Neural cell (in vitro differentiated cells): ENCODE data around the gene TAL1. TPM values are rescaled to one million over a fixed set of nuclear protein-coding genes. Genes with fewer than 3 reads are reported as not detected.

Source experiments
- H2AFZ ChIP-seq: fragments of 200-600, 300-800 bp; sonication (generic), shearing (Covaris generic); 2 replicates; pipeline ENCODE4 v1.6.0; 2014; ENCODE audit warnings: low read depth, mild to moderate bottlenecking, antibody characterized with exemption, low read length, moderate library complexity
- H3F3A ChIP-seq: fragments of 200-600 bp; shearing (Covaris generic); 2 replicates; pipeline ENCODE4 v1.6.1; 2016; ENCODE audit warnings: mild to moderate bottlenecking, moderate library complexity, mixed read lengths, antibody characterized with exemption, low read length; ENCODE audit not compliant: insufficient read depth, poor library complexity, severe bottlenecking
- H3K27ac ChIP-seq: fragments of 200-600, 300-800 bp; sonication (generic), shearing (Covaris generic); 2 replicates; pipeline ENCODE4 v1.5.1; 2014; ENCODE audit warnings: mild to moderate bottlenecking, low read length, moderate library complexity
- H3K27me3 ChIP-seq: fragments of 300-800, 200-600 bp; sonication (generic), shearing (Covaris generic); 2 replicates; pipeline ENCODE4 v1.6.0; 2014; ENCODE audit warnings: mild to moderate bottlenecking, low read depth, low read length, moderate library complexity; ENCODE audit not compliant: insufficient read depth
- H3K36me3 ChIP-seq: fragments of 300-800, 200-600 bp; sonication (generic), shearing (Covaris generic); 2 replicates; pipeline ENCODE4 v1.5.1; 2014; ENCODE audit warnings: mild to moderate bottlenecking, antibody characterized with exemption, low read length, moderate library complexity; ENCODE audit not compliant: insufficient read depth
- H3K4me2 ChIP-seq: fragments of 300-800, 200-600 bp; sonication (generic), shearing (Covaris generic); 2 replicates; pipeline ENCODE4 v1.6.0; 2014; ENCODE audit warnings: mild to moderate bottlenecking, low read length
- H3K4me3 ChIP-seq: fragments of 300-800, 200-600 bp; sonication (generic), shearing (Covaris generic); 2 replicates; pipeline ENCODE4 v1.5.1; 2014; ENCODE audit warnings: mild to moderate bottlenecking, low read length, moderate library complexity
- H3K79me2 ChIP-seq: fragments of 200-600 bp; shearing (Covaris generic); replicated peaks from 2 replicates; pipeline ENCODE4 v1.6.0; 2014; ENCODE audit warnings: mild to moderate bottlenecking, low read length, moderate library complexity; ENCODE audit not compliant: insufficient read depth
- H3K9ac ChIP-seq: fragments of 300-800, 200-600 bp; sonication (generic), shearing (Covaris generic); 2 replicates; pipeline ENCODE4 v1.6.1; 2016; ENCODE audit warnings: mild to moderate bottlenecking, low read length, mixed read lengths
- H3K9me2 ChIP-seq: fragments of 200-600 bp; shearing (Covaris generic); 2 replicates; pipeline ENCODE4 v1.6.1; 2016; ENCODE audit warnings: mild to moderate bottlenecking, low read length, mixed read lengths; ENCODE audit not compliant: insufficient read depth
- H3K9me3 ChIP-seq: fragments of 200-600, 300-800 bp; sonication (generic), shearing (Covaris generic); 2 replicates; pipeline ENCODE4 v1.6.1; 2016; ENCODE audit warnings: mild to moderate bottlenecking, mixed run types, low read length, moderate library complexity, mixed read lengths
- H4K20me1 ChIP-seq: fragments of 200-600 bp; shearing (Covaris generic); 2 replicates; pipeline ENCODE4 v1.6.1; 2016; ENCODE audit warnings: mild to moderate bottlenecking, mixed run types; ENCODE audit not compliant: insufficient read depth
- EP300 ChIP-seq: fragments of 450-650 bp; conservative IDR thresholded peaks from 2 replicates; pipeline ENCODE4 v1.6.1; 2014; ENCODE audit warnings: antibody characterized with exemption, mild to moderate bottlenecking, moderate library complexity; ENCODE audit not compliant: poor library complexity, severe bottlenecking
- EZH2 ChIP-seq: fragments of 200-600, 300-800 bp; shearing (Covaris generic), sonication (generic); IDR thresholded peaks from 2 replicates; pipeline ENCODE4 v1.6.1; 2014; ENCODE audit warnings: antibody characterized with exemption, low read length, borderline replicate concordance, mild to moderate bottlenecking; ENCODE audit not compliant: insufficient read depth, poor library complexity, severe bottlenecking
- MXI1 ChIP-seq: fragments of 450-650 bp; conservative IDR thresholded peaks from 2 replicates; pipeline ENCODE4 v1.6.1; 2014; ENCODE audit warnings: antibody characterized with exemption, mild to moderate bottlenecking; ENCODE audit not compliant: poor library complexity, severe bottlenecking
- POLR2AphosphoS5 ChIP-seq: IDR thresholded peaks from 2 replicates; pipeline ENCODE4 v1.6.1; 2012
- RAD21 ChIP-seq: fragments of 450-650 bp; conservative IDR thresholded peaks from 2 replicates; pipeline ENCODE4 v1.6.1; 2014; ENCODE audit warnings: antibody characterized with exemption, mild to moderate bottlenecking, moderate library complexity
- SMC3 ChIP-seq: fragments of 450-650 bp; conservative IDR thresholded peaks from 2 replicates; pipeline ENCODE4 v1.6.1; 2014; ENCODE audit warnings: antibody characterized with exemption, mild to moderate bottlenecking, moderate library complexity; ENCODE audit not compliant: poor library complexity
- TAF1 ChIP-seq: IDR thresholded peaks from 2 replicates; pipeline ENCODE4 v1.6.1; 2012; ENCODE audit warnings: low read depth
- polyA plus RNA-seq: library from polyadenylated mRNA; depleted of rRNA; stranded (reverse); fragments of >200 nt; gene quantifications from 2 replicates; pipeline ENCODE4 v1.2.3, GENCODE V29; 2014
- TF ChIP-seq, protein P1 (sequence below): IDR thresholded peaks from 2 replicates; pipeline ENCODE4 v1.6.1; 2012; ENCODE audit warnings: borderline replicate concordance
- TF ChIP-seq, protein P2 (sequence below): fragments of 450-650 bp; IDR thresholded peaks from 2 replicates; pipeline ENCODE4 v1.5.1; 2014; ENCODE audit warnings: antibody characterized with exemption, mild to moderate bottlenecking, moderate library complexity; ENCODE audit not compliant: poor library complexity, severe bottlenecking

TAL1 gene
- polyA plus RNA-seq, 1 donor from 2014 or later: not detected

DNA sequence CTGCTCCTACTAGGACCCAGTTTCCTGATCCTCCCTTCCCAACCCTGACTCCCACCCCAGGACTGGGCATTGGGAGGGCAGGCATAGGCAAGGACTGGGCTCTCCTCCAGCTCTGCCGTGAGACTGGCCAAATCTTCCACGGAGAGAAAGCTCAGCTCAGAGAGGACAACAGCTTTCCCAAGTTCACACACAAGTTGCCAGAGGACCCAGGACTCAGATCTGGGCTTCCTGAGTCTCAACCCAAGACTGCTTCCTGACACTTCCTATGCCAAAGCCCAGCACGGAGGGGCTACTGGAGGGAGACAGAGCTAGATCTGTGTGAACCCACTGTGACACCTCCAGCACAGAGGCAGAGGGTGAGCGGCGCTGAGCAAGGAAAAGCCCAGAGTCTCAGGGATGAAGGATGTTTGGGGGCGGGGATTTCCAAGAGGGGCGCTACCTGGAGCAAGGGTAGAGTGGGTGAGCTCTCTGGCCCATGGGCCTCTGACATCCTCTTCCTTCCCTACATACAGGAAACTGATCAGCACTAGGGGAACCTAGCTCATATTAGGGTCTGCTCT lies 49.3 kb downstream of the TAL1 start:
- Histone ChIP-seq H3K36me3 (no peaks in the 10 kb centered on the region), H2AFZ (no peak overlapping the region), H3K4me2 (no peak overlapping the region), H3K27ac (no peak overlapping the region), H3K27me3 (peaks cover 12% of the 10 kb centered on the region), H4K20me1 (no peaks in the 10 kb centered on the region), H3K79me2 (no peaks in the 10 kb centered on the region), H3K9me3 (no peaks in the 10 kb centered on the region), H3K9ac (no peak overlapping the region), H3K9me2 (no peaks in the 10 kb centered on the region), H3K4me3 (no peak overlapping the region), H3F3A (no peaks in the 10 kb centered on the region)
- TF ChIP-seq TAF1 (no peak), POLR2AphosphoS5 (no peak), RAD21 (no peak), SMC3 (no peak), MXI1 (no peak)
- TF ChIP-seq, protein P1, sequence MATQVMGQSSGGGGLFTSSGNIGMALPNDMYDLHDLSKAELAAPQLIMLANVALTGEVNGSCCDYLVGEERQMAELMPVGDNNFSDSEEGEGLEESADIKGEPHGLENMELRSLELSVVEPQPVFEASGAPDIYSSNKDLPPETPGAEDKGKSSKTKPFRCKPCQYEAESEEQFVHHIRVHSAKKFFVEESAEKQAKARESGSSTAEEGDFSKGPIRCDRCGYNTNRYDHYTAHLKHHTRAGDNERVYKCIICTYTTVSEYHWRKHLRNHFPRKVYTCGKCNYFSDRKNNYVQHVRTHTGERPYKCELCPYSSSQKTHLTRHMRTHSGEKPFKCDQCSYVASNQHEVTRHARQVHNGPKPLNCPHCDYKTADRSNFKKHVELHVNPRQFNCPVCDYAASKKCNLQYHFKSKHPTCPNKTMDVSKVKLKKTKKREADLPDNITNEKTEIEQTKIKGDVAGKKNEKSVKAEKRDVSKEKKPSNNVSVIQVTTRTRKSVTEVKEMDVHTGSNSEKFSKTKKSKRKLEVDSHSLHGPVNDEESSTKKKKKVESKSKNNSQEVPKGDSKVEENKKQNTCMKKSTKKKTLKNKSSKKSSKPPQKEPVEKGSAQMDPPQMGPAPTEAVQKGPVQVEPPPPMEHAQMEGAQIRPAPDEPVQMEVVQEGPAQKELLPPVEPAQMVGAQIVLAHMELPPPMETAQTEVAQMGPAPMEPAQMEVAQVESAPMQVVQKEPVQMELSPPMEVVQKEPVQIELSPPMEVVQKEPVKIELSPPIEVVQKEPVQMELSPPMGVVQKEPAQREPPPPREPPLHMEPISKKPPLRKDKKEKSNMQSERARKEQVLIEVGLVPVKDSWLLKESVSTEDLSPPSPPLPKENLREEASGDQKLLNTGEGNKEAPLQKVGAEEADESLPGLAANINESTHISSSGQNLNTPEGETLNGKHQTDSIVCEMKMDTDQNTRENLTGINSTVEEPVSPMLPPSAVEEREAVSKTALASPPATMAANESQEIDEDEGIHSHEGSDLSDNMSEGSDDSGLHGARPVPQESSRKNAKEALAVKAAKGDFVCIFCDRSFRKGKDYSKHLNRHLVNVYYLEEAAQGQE: no peak

DNA sequence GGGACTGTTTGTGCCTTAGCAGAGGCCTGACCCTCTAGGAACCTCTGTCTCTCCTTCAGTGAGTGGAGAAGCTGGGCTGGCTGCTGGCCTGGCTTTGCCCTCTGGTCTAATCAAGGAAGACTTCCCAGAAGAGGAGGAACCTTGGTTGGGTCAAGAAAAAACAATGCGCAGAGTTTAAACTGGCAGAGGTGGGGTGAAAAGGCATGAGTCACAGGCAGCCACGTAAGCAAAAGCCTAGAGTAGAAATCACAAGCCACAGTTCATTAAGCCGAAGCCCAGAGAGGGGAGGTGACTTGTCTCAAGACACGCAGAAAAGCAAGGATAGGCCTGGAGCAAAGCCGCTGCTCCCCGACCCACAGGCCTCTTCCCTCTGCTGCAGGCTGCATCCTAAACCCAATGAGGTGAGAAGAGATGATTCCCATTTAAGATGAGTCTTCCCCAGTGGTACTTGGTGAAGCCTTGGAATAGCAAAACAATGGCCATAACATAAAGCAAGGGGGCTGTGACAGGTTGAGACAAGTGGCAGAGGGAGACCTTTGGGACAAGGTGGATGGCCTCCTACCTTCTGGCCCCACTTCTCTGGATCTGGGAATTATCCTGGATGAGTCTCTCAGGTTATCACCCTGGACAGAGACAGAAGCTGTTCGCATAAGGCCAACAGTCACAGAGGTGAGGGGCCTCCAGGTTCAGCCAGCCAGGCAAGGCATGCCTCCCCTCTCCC lies 49.9 kb downstream of the TAL1 start:
- TF ChIP-seq, protein P1: no peak
- no peak for TF ChIP-seq SMC3
- no peak for TF ChIP-seq EP300
- TF ChIP-seq POLR2AphosphoS5: no peak
- TF ChIP-seq RAD21: no peak
- no peak for TF ChIP-seq TAF1
- TF ChIP-seq, protein P2, sequence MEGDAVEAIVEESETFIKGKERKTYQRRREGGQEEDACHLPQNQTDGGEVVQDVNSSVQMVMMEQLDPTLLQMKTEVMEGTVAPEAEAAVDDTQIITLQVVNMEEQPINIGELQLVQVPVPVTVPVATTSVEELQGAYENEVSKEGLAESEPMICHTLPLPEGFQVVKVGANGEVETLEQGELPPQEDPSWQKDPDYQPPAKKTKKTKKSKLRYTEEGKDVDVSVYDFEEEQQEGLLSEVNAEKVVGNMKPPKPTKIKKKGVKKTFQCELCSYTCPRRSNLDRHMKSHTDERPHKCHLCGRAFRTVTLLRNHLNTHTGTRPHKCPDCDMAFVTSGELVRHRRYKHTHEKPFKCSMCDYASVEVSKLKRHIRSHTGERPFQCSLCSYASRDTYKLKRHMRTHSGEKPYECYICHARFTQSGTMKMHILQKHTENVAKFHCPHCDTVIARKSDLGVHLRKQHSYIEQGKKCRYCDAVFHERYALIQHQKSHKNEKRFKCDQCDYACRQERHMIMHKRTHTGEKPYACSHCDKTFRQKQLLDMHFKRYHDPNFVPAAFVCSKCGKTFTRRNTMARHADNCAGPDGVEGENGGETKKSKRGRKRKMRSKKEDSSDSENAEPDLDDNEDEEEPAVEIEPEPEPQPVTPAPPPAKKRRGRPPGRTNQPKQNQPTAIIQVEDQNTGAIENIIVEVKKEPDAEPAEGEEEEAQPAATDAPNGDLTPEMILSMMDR: no peak
- no peak for TF ChIP-seq MXI1
- no peak for TF ChIP-seq EZH2
- no peaks in the 10 kb centered on the region for H3F3A ChIP-seq
- no peak overlapping the region for H3K9ac ChIP-seq
- H2AFZ ChIP-seq: no peak overlapping the region
- H3K27ac ChIP-seq: no peak overlapping the region
- no peak overlapping the region for H3K4me2 ChIP-seq
- no peaks in the 10 kb centered on the region for H3K9me3 ChIP-seq
- no peaks in the 10 kb centered on the region for H3K9me2 ChIP-seq
- H4K20me1 ChIP-seq: no peaks in the 10 kb centered on the region
- H3K79me2 ChIP-seq: no peaks in the 10 kb centered on the region
- no peak overlapping the region for H3K4me3 ChIP-seq
- peaks cover 12% of the 10 kb centered on the region for H3K27me3 ChIP-seq
- H3K36me3 ChIP-seq: no peaks in the 10 kb centered on the region
